ENCODE results near the gene TCOF1. TPM values are rescaled to one million over a fixed set of nuclear protein-coding genes. Genes with fewer than 3 reads are reported as not detected.

Gene TCOF1
- total and polyA plus RNA-seq, 2 experiments from 2014 or later: 86.8 to 165 TPM

DNA sequence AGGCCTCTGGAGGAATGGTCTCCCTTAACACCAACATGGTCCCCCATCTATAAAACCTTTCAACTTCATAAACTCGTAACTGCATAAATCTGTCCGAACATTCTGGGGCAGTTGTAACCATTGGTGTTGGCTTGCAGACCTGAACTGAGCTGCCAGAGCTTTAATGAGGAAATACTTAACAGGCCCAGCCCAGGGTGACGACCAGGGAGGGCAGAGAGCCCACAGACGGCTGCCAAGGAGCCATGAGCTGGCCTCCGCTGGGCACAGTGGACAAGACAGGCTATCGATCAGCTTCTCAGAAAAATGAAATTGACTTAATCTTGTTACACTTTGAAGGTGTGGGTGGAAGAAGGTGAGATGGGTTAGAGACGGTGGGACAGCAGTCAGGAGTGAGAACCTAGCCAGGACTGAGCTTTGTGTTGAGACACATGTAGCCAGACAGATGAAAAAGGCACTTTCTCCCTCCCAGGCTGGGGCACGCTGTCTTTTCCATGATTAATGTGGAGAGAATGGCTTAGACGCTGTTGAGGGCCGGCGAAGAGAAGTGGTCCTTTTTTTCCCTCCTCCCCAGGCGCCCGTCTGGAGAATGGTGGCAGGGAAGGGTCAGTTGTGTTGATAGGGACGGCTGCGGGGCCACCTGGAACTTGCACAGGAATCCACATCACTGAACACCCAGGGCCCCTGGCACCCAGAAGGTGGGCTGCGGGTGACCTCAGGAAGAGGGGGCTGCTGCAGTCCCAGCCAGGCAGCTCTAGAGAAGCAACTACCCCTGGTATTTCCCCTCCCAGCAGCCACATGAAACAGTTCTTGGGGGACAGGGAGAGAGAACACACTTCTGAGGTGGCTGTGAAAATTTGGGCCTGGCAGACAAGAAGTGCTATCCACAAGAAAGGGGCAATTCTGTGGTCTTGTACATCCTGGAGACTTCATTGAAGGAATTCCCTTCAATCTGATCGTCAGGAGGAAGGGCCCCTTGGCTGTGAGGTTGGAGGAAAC, 27.3 kb upstream of the TCOF1 start (continued):
- TF ChIP-seq ZNF462 (CRISPR knock-in tag; IDR thresholded peaks at IDR 0.05) (no peak), POLR2AphosphoS5 (IDR thresholded peaks at IDR 0.05; ENCODE audit: low read depth) (no peak), CREB1 (CRISPR knock-in tag; IDR thresholded peaks at IDR 0.05; ENCODE audit: low read depth) (no peak), JUNB (IDR thresholded peaks at IDR 0.05; ENCODE audit: unreplicated experiment) (no peak), ETS1 (IDR thresholded peaks at IDR 0.05) (no peak), EZH2phosphoT487 (IDR thresholded peaks at IDR 0.05; ENCODE audit: unreplicated experiment) (no peak), ZNF331 (CRISPR knock-in tag; IDR thresholded peaks at IDR 0.05; ENCODE audit: low read depth) (no peak), NANOG (IDR thresholded peaks at IDR 0.05; ENCODE audit: borderline replicate concordance) (no peak), CTCF (conservative IDR thresholded peaks at IDR 0.05; ENCODE audit: low read depth in 2 of 2) (no peak)
- TF ChIP-seq, protein P1, sequence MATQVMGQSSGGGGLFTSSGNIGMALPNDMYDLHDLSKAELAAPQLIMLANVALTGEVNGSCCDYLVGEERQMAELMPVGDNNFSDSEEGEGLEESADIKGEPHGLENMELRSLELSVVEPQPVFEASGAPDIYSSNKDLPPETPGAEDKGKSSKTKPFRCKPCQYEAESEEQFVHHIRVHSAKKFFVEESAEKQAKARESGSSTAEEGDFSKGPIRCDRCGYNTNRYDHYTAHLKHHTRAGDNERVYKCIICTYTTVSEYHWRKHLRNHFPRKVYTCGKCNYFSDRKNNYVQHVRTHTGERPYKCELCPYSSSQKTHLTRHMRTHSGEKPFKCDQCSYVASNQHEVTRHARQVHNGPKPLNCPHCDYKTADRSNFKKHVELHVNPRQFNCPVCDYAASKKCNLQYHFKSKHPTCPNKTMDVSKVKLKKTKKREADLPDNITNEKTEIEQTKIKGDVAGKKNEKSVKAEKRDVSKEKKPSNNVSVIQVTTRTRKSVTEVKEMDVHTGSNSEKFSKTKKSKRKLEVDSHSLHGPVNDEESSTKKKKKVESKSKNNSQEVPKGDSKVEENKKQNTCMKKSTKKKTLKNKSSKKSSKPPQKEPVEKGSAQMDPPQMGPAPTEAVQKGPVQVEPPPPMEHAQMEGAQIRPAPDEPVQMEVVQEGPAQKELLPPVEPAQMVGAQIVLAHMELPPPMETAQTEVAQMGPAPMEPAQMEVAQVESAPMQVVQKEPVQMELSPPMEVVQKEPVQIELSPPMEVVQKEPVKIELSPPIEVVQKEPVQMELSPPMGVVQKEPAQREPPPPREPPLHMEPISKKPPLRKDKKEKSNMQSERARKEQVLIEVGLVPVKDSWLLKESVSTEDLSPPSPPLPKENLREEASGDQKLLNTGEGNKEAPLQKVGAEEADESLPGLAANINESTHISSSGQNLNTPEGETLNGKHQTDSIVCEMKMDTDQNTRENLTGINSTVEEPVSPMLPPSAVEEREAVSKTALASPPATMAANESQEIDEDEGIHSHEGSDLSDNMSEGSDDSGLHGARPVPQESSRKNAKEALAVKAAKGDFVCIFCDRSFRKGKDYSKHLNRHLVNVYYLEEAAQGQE (IDR thresholded peaks at IDR 0.05; ENCODE audit: unreplicated experiment): no peak

Measured in GM23338 (cell line).